IMR-90 (cell line): ENCODE data around the gene CHD6. TPM values are rescaled to one million over a fixed set of nuclear protein-coding genes. Genes with fewer than 3 reads are reported as not detected.

Experiments
- ATAC-seq: fragments of 200-7000 bp; cut with Tn5 transposase; 2 replicates; pipeline ENCODE4 v1.9.1; 2020; ENCODE audit warnings: low read depth, mild to moderate bottlenecking, moderate library complexity
- BruUV-seq: library from RNA; stranded (reverse); fragments of 400-500 nt; replicated peaks from 2 replicates; lab custom pipeline; 2021; lab: Mats Ljungman, UMichigan
- CTCF ChIA-PET: fragments of 300-600 bp; formaldehyde crosslinking; extraction: SDS; loops from one replicate; lab custom pipeline; 2021; ENCODE audit warnings: antibody characterized with exemption; lab: Yijun Ruan, JAX
- POLR2A ChIA-PET: fragments of 300-600 bp; sonication (Branson Sonifier 250); formaldehyde crosslinking; loops from one replicate; lab custom pipeline; 2022; ENCODE audit warnings: antibody characterized with exemption; ENCODE audit not compliant: unreplicated experiment; lab: Charles Lee
- DNase-seq: peaks from one replicate; pipeline ENCODE4 v3.0.0; 2013
- H2AFZ ChIP-seq: replicated peaks from 2 replicates; pipeline ENCODE3; 2013; ENCODE audit warnings: low read length, mild to moderate bottlenecking; ENCODE audit not compliant: poor library complexity
- H2AK5ac ChIP-seq: 2 replicates; pipeline ENCODE4 v1.6.1; 2013; ENCODE audit warnings: low read depth, low read length, inconsistent platforms
- H2AK9ac ChIP-seq: replicated peaks from 2 replicates; pipeline ENCODE3; 2013; ENCODE audit warnings: mild to moderate bottlenecking, low read depth, low read length, moderate library complexity; ENCODE audit not compliant: poor library complexity
- H2BK120ac ChIP-seq: 2 replicates; pipeline ENCODE4 v1.6.1; 2013; ENCODE audit warnings: low read depth, low read length, inconsistent platforms
- H2BK15ac ChIP-seq: 3 replicates; pipeline ENCODE4 v1.6.1; 2013; ENCODE audit warnings: low read depth, low read length, inconsistent platforms
- H2BK20ac ChIP-seq: 2 replicates; pipeline ENCODE4 v1.6.1; 2013; ENCODE audit warnings: low read depth, mild to moderate bottlenecking, inconsistent platforms, low read length, moderate library complexity
- H2BK5ac ChIP-seq: 2 replicates; pipeline ENCODE4 v1.6.1; 2013; ENCODE audit warnings: mild to moderate bottlenecking, low read depth, low read length, inconsistent platforms; ENCODE audit not compliant: poor library complexity, severe bottlenecking
- H3K14ac ChIP-seq: replicated peaks from 2 replicates; pipeline ENCODE4 v1.6.1; 2013; ENCODE audit warnings: low read depth, low read length, inconsistent platforms
- H3K18ac ChIP-seq: 2 replicates; pipeline ENCODE4 v1.6.1; 2013; ENCODE audit warnings: low read depth, low read length, control low read depth
- H3K23ac ChIP-seq: 2 replicates; pipeline ENCODE4 v1.6.1; 2013; ENCODE audit warnings: low read depth, low read length, inconsistent platforms
- H3K27ac ChIP-seq: 2 replicates; pipeline ENCODE4 v1.5.1; 2013; ENCODE audit warnings: mild to moderate bottlenecking, control low read depth, low read length; ENCODE audit not compliant: insufficient read depth
- H3K27me3 ChIP-seq: 2 replicates; pipeline ENCODE4 v1.6.1; 2013; ENCODE audit warnings: low read length; ENCODE audit not compliant: control insufficient read depth, insufficient read depth
- H3K36me3 ChIP-seq: 2 replicates; pipeline ENCODE4 v1.6.1; 2013; ENCODE audit warnings: low read length, mixed read lengths; ENCODE audit not compliant: control insufficient read depth, insufficient read depth
- H3K4ac ChIP-seq: 2 replicates; pipeline ENCODE4 v1.6.1; 2013; ENCODE audit warnings: low read depth, low read length, inconsistent platforms
- H3K4me1 ChIP-seq: 2 replicates; pipeline ENCODE4 v1.6.1; 2013; ENCODE audit warnings: low read length, mixed read lengths; ENCODE audit not compliant: control insufficient read depth, insufficient read depth
- H3K4me2 ChIP-seq: 2 replicates; pipeline ENCODE4 v1.6.1; 2013; ENCODE audit warnings: low read depth, mild to moderate bottlenecking, control low read depth, low read length, moderate library complexity
- H3K4me3 ChIP-seq: 2 replicates; pipeline ENCODE4 v1.5.1; 2013; ENCODE audit warnings: low read depth, mild to moderate bottlenecking, control low read depth, low read length, moderate library complexity; ENCODE audit not compliant: insufficient read depth
- H3K56ac ChIP-seq: 2 replicates; pipeline ENCODE4 v1.6.1; 2013; ENCODE audit warnings: low read length, inconsistent platforms; ENCODE audit not compliant: insufficient read depth; ENCODE audit errors: extremely low read depth
- H3K79me1 ChIP-seq, 2 experiments: 2 replicates each; pipeline ENCODE4 v1.6.1; 2013; ENCODE audit warnings: low read length in 2 of 2, inconsistent platforms in 1 of 2, low read depth in 1 of 2
- H3K9ac ChIP-seq: 2 replicates; pipeline ENCODE4 v1.6.1; 2013; ENCODE audit warnings: low read depth, low read length, control low read depth
- H3K9me1 ChIP-seq: 2 replicates; pipeline ENCODE4 v1.6.1; 2013; ENCODE audit warnings: low read length, inconsistent platforms; ENCODE audit not compliant: insufficient read depth
- H3K9me3 ChIP-seq: 2 replicates; pipeline ENCODE4 v1.6.1; 2013; ENCODE audit warnings: low read length; ENCODE audit not compliant: control insufficient read depth, insufficient read depth
- H4K20me1 ChIP-seq: 2 replicates; pipeline ENCODE4 v1.6.1; 2013; ENCODE audit warnings: low read length, inconsistent platforms; ENCODE audit not compliant: insufficient read depth
- H4K5ac ChIP-seq: 2 replicates; pipeline ENCODE4 v1.6.1; 2013; ENCODE audit warnings: mild to moderate bottlenecking, low read depth, low read length, control low read depth
- H4K8ac ChIP-seq, 2 experiments: 2 replicates each; pipeline ENCODE4 v1.6.1; 2013; ENCODE audit warnings: low read depth in 2 of 2, low read length in 2 of 2, control low read depth in 1 of 2, inconsistent platforms in 1 of 2
- H4K91ac ChIP-seq: 2 replicates; pipeline ENCODE4 v1.6.1; 2013; ENCODE audit warnings: low read depth, low read length, inconsistent platforms; ENCODE audit not compliant: insufficient read depth
- BHLHE40 ChIP-seq: fragments of 150-350 bp; IDR thresholded peaks from 2 replicates; pipeline ENCODE4 v1.6.1; 2016; ENCODE audit warnings: mild to moderate bottlenecking, low read depth, low read length
- CEBPB ChIP-seq: IDR thresholded peaks from 2 replicates; pipeline ENCODE4 v1.6.1; 2012; ENCODE audit warnings: low read depth, low read length, improper control_type of control experiment
- CHD1 ChIP-seq: IDR thresholded peaks from 2 replicates; pipeline ENCODE4 v1.6.1; 2012; ENCODE audit warnings: low read depth, low read length, improper control_type of control experiment
- FOS ChIP-seq: fragments of 150-350 bp; IDR thresholded peaks from 2 replicates; pipeline ENCODE4 v1.6.1; 2016; ENCODE audit warnings: low read depth, low read length
- MAZ ChIP-seq: IDR thresholded peaks from 2 replicates; pipeline ENCODE4 v1.6.1; 2012; ENCODE audit warnings: low read depth, mild to moderate bottlenecking, low read length, improper control_type of control experiment, moderate library complexity, borderline replicate concordance
- MXI1 ChIP-seq: IDR thresholded peaks from 2 replicates; pipeline ENCODE4 v1.6.1; 2012; ENCODE audit warnings: low read depth, mild to moderate bottlenecking, low read length, moderate library complexity, borderline replicate concordance
- NFE2L2 ChIP-seq: fragments of 150-350 bp; IDR thresholded peaks from 2 replicates; pipeline ENCODE4 v1.6.1; 2016; ENCODE audit warnings: low read depth, mild to moderate bottlenecking, low read length
- POLR2A ChIP-seq: IDR thresholded peaks from 2 replicates; pipeline ENCODE4 v1.6.1; 2012; ENCODE audit warnings: mild to moderate bottlenecking, low read depth, low read length
- RCOR1 ChIP-seq: IDR thresholded peaks from 2 replicates; pipeline ENCODE4 v1.6.1; 2012; ENCODE audit warnings: mild to moderate bottlenecking, low read length, improper control_type of control experiment; ENCODE audit not compliant: insufficient replicate concordance
- RFX5 ChIP-seq: IDR thresholded peaks from 2 replicates; pipeline ENCODE4 v1.8.0; 2012; ENCODE audit warnings: low read depth, mild to moderate bottlenecking, low read length, moderate library complexity
- WGBS, 2 experiments: methylation state at CpG; one replicate each; pipeline versions ENCODE4 v1.1.5 to v1.1.7; 2013; ENCODE audit warnings: missing lambda C conversion rate in 2 of 2; ENCODE audit not compliant: insufficient read length in 1 of 2; ENCODE audit errors: extremely low coverage in 2 of 2; 5-methylcytosine and 5-hydroxymethylcytosine counted together
- dilution Hi-C: fragments of 300-500 bp; cut with HindIII; formaldehyde crosslinking; loops from one replicate; pipeline ENCODE4 v1.14.3; 2018; ENCODE audit warnings: low sequenced_read_pairs; ENCODE audit not compliant: unreplicated experiment
- in situ Hi-C: fragments of 300-500 bp; cut with MboI; formaldehyde crosslinking; loops from 3 replicates; pipeline ENCODE4 v1.14.3; 2019; ENCODE audit warnings: low sequenced_read_pairs, inconsistent platforms, mixed read lengths
- intact Hi-C: fragments of 100-400 bp; cut with micrococcal nuclease; formaldehyde crosslinking; loops from 2 replicates; pipeline ENCODE4 v1.10.0; 2022
- polyA plus RNA-seq, 3 experiments: library from polyadenylated mRNA; depleted of rRNA; stranded (reverse); fragments of >200 nt; gene quantifications; 2 replicates each; pipeline ENCODE4 v1.2.3, GENCODE V29; 2012; ENCODE audit warnings: low replicate concordance in 1 of 3
- total RNA-seq: library from RNA; depleted of rRNA; stranded (reverse); fragments of >200 nt; gene quantifications from 2 replicates; pipeline ENCODE4 v1.2.3, GENCODE V29; 2012

Gene CHD6
- total and polyA plus RNA-seq, 2 of the 4 experiments (the other 2 are of a cell fraction) = 8.8 to 26.7 TPM

DNA sequence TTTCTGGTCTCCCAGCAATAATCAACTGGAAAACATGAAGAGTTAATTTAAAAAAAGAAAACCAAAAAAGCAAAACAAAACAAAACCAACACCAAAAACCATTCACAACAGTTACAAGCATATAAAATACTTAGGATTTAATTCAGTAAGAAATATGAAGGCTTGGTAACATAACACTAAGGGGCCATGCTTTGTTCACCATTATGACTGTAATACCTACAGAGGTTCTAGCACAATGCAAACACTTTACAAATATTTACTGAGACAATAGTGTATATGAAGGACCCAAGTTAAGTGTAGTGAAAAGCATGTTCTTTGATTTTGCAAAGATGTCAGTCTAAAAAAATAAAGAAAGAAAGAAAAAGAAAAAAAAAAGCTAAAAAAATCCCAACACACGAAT is 141.7 kb downstream of the CHD6 start:
- in situ Hi-C loops (no loop called here), intact Hi-C loops (no loop called here), dilution Hi-C loops (no loop called here)
- Histone ChIP-seq H4K5ac (no peak overlapping the region), H3K56ac (no peak overlapping the region), H2AK9ac (no peak overlapping the region), H2AK5ac (no peak overlapping the region; the same call in 1 of the 2 replicates), H2AFZ (no peak overlapping the region), H4K20me1 (no peaks in the 10 kb centered on the region), H3K18ac (no peak overlapping the region), H3K4me2 (no peak overlapping the region), H3K4ac (no peak overlapping the region), H3K4me3 (no peak overlapping the region), H3K4me1 (peaks cover 12% of the 10 kb centered on the region), H3K9ac (no peak overlapping the region), H3K36me3 (peaks cover 6% of the 10 kb centered on the region), H4K91ac (no peak overlapping the region), H2BK120ac (no peak overlapping the region), H3K79me1 (peaks cover 5 to 22% of the 10 kb centered on the region in 2 experiments; a peak in 2 of 4 replicates), H3K14ac (no peak overlapping the region), H3K9me1 (no peaks in the 10 kb centered on the region; the same call in 1 of the 2 replicates), H2BK5ac (no peak overlapping the region), H3K23ac (no peak overlapping the region), H3K9me3 (no peaks in the 10 kb centered on the region), H2BK15ac (no peak overlapping the region), H3K27me3 (no peaks in the 10 kb centered on the region), H4K8ac (no peak overlapping the region), H3K27ac (no peak overlapping the region), H2BK20ac (no peak overlapping the region)
- CTCF ChIA-PET = interaction anchor here (0.6 kb wide), 1 partner anchor 1969 kb away, joined by 4 read pairs; no protein-coding TSS in a partner anchor
- ATAC-seq (no peak), DNase-seq (no peak)
- TF ChIP-seq POLR2A (no peak), RCOR1 (no peak), NFE2L2 (no peak), CHD1 (no peak), RFX5 (no peak), MAZ (no peak), BHLHE40 (no peak), FOS (no peak), CEBPB (no peak), MXI1 (no peak)
- no TSS peak for BruUV-seq
- WGBS, 2 experiments = no CpG with 5 or more reads among the region's 1 CpG
- POLR2A ChIA-PET = no interaction called here
